Esophagus muscularis mucosa (tissue), 4 donors: ENCODE data around the gene PRKCE. TPM values are rescaled to one million over a fixed set of nuclear protein-coding genes. Genes with fewer than 3 reads are reported as not detected.

ENCODE experiments used
- DNase-seq: peaks from one replicate; pipeline ENCODE4 v3.0.0-alpha.2; 2017; ENCODE audit errors: extremely low spot score
- H3K27ac ChIP-seq, 4 donors: fragments of 200-600 bp; sonication (generic); replicated peaks in 1 of 4; 1 replicate in 3 of 4; 2 replicates in 1 of 4; pipeline ENCODE4 v1.5.1; 2016 to 2019; ENCODE audit warnings: mild to moderate bottlenecking in 1 of 4
- H3K27me3 ChIP-seq, 4 donors: fragments of 200-600 bp; sonication (generic); one replicate each; pipeline versions ENCODE4 v1.5.1 to v1.6.0; 2016 to 2019
- H3K36me3 ChIP-seq, 4 donors: fragments of 200-600 bp; sonication (generic); one replicate each; pipeline ENCODE4 v1.5.1; 2016 to 2019
- H3K4me1 ChIP-seq, 4 donors: fragments of 200-600 bp; sonication (generic); one replicate each; pipeline ENCODE4 v1.5.1; 2016 to 2019
- H3K4me3 ChIP-seq, 4 donors: fragments of 200-600 bp; sonication (generic); 1 replicate in 2 of 4; 2 replicates in 2 of 4; pipeline ENCODE4 v1.5.1; 2016 to 2019; ENCODE audit warnings: mild to moderate bottlenecking in 4 of 4, moderate library complexity in 1 of 4
- H3K9me3 ChIP-seq, 4 donors: fragments of 200-600 bp; sonication (generic); 1 replicate in 3 of 4; 2 replicates in 1 of 4; pipeline ENCODE4 v1.5.1; 2016 to 2019
- CTCF ChIP-seq, 3 experiments: fragments of 200-600 bp in 2 of 3; fragments of 450-650 bp in 1 of 3; sonication (generic) in 2 of 3; IDR thresholded peaks; one replicate each; pipeline ENCODE4 v1.5.1; 2017 to 2019; ENCODE audit warnings: antibody characterized with exemption in 3 of 3, mild to moderate bottlenecking in 2 of 3, moderate library complexity in 1 of 3
- EP300 ChIP-seq: sonication (generic); formaldehyde crosslinking; IDR thresholded peaks from one replicate; pipeline ENCODE4 v1.6.1; 2017; ENCODE audit warnings: antibody characterized with exemption
- POLR2A ChIP-seq: fragments of 450-650 bp; IDR thresholded peaks from one replicate; pipeline ENCODE4 v1.6.1; 2017; ENCODE audit warnings: antibody characterized with exemption, moderate library complexity, mild to moderate bottlenecking, low read depth
- POLR2AphosphoS5 ChIP-seq, 2 donors: sonication (generic); formaldehyde crosslinking; IDR thresholded peaks; one replicate each; pipeline ENCODE4 v1.6.1; 2017; ENCODE audit warnings: antibody characterized with exemption in 2 of 2
- WGBS: methylation state at CpG from one replicate; pipeline ENCODE4 v1.1.5; 2018; 5-methylcytosine and 5-hydroxymethylcytosine counted together
- intact Hi-C: fragments of 100-400 bp; cut with DNase I; formaldehyde crosslinking; loops from one replicate; pipeline ENCODE4 v1.15.1; 2023
- total RNA-seq, 4 donors: library from RNA; depleted of rRNA; stranded (reverse); fragments of >200 nt; gene quantifications; one replicate each; pipeline versions ENCODE4 v1.1.0 to v1.2.1, GENCODE V29; 2016

Gene PRKCE
- total RNA-seq, 4 donors from 2014 or later: 11.6 to 21.1 (median 13.0) TPM

DNA sequence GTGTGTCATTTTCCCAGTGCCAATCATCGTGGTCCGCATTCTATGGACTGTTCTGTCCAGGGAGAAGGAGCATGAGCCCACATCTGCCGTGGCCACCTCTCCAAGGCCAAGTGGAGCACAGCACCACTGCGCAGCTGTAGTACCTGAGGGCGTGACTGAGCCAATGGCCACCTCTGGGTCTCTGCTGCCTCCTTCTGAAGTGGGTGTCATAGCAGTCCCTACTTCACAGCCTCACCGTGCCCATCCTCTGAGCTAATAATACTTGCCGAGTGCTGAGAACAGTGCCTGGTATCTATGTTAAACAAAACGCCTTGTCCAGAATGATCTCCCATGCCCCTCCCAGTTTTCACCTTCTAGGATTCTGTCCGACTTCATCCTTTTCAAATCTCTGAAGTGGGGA is 256.1 kb downstream of the PRKCE start:
- Histone ChIP-seq H3K4me3 (no peak overlapping the region), H3K27me3 (no peaks in the 10 kb centered on the region), H3K27ac (no peak overlapping the region), H3K4me1 (peaks cover 15 to 35% (median 28%) of the 10 kb centered on the region in 4 donors), H3K36me3 (no peaks in the 10 kb centered on the region), H3K9me3 (no peaks in the 10 kb centered on the region)
- 97% methylated on average over 9 of the region's 9 CpGs for WGBS
- intact Hi-C loops: no loop called here
- TF ChIP-seq POLR2AphosphoS5 (IDR thresholded peaks at IDR 0.05): no peak
- no peak for DNase-seq

- WGBS: 88% methylated on average over 11 of the region's 12 CpGs
- no peak for DNase-seq
- H3K9me3 ChIP-seq: no peaks in the 10 kb centered on the region
- no peak overlapping the region for H3K4me3 ChIP-seq
- TF ChIP-seq POLR2A: no peak
- no peak for TF ChIP-seq EP300
- no peak for TF ChIP-seq CTCF (IDR thresholded peaks at IDR 0.05)
- TF ChIP-seq POLR2AphosphoS5 (IDR thresholded peaks at IDR 0.05): no peak
- H3K27me3 ChIP-seq: no peaks in the 10 kb centered on the region
- no peak overlapping the region for H3K27ac ChIP-seq
- peaks cover 15 to 32% (median 24%) of the 10 kb centered on the region in 4 donors for H3K4me1 ChIP-seq
- no peaks in the 10 kb centered on the region for H3K36me3 ChIP-seq
- intact Hi-C loops: no loop called here
These were observed 257.1 kb downstream of the PRKCE start for GRCh38 chr2:45908316-45909170.

DNA sequence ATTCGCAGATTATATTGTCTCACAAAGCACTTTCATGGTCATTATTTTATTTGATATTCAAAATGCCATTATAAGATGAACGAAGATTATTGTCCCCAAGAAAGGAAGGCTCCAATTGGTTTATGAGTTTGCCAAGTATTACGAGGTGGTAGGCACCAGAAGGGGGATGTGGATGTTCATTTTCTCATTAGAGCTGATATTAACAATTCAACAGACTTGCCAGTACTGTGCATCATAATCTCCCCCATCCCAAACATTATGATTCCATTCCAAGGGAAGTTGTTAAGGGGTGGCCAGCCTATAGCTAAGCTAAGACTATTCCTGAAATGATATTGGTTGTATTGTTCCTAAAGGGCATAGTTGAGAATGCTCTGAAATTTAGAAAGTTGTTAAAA is 257.7 kb downstream of the PRKCE start:
- intact Hi-C loops: no loop called here
- Histone ChIP-seq H3K4me1 (peaks cover 15 to 29% (median 21%) of the 10 kb centered on the region in 4 donors), H3K36me3 (no peaks in the 10 kb centered on the region), H3K27me3 (no peaks in the 10 kb centered on the region), H3K4me3 (no peak overlapping the region), H3K27ac (no peak overlapping the region), H3K9me3 (no peaks in the 10 kb centered on the region)
- 92% methylated on average over 3 of the region's 3 CpGs for WGBS
- DNase-seq: no peak
- no peak for TF ChIP-seq POLR2A

DNA sequence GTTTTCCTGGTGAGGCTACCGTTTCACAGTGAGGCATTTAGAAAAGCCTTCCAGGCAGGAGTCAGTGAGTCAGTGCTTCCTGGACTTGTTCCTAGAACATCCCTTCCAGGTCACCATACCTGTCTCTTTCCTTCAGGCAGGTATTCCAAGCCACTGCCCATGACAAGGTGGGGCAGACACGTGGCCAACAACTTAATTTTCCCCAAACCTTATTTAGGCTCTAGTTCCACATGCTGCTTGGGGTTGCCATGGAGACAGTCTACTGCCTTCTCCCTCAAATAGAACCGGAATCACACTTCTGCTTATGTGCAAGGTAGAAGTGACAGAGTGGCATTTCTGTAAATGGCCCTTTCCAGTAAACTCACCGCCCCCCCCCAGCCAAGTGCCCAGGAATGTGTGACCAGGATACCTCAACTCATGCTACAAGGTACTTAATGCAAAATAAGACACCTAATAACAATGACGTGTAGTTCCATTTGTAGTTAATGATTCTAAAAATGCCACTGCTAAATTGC is 258.3 kb downstream of the PRKCE start:
- TF ChIP-seq CTCF (IDR thresholded peaks at IDR 0.05) (no peak), POLR2A (no peak), POLR2AphosphoS5 (IDR thresholded peaks at IDR 0.05) (peak; percentile 7 to 29), EP300 (no peak)
- H3K36me3 ChIP-seq: no peaks in the 10 kb centered on the region
- intact Hi-C loops: no loop called here
- no peak overlapping the region for H3K4me3 ChIP-seq
- H3K27me3 ChIP-seq: no peaks in the 10 kb centered on the region
- DNase-seq: no peak
- 62% methylated on average over 5 of the region's 5 CpGs for WGBS
- peaks cover 9 to 24% (median 16%) of the 10 kb centered on the region in 4 donors for H3K4me1 ChIP-seq
- H3K9me3 ChIP-seq: no peaks in the 10 kb centered on the region
- H3K27ac ChIP-seq: no peak overlapping the region

GRCh38 chr2:45910473-45911060 is 259.1 kb downstream of the PRKCE start:
- Histone ChIP-seq H3K4me1 (peaks cover 3 to 15% (median 9%) of the 10 kb centered on the region in 4 donors), H3K27me3 (no peaks in the 10 kb centered on the region), H3K36me3 (no peaks in the 10 kb centered on the region), H3K27ac (no peak overlapping the region), H3K4me3 (no peak overlapping the region), H3K9me3 (no peaks in the 10 kb centered on the region)
- WGBS: 88% methylated on average over 7 of the region's 7 CpGs
- DNase-seq: no peak
- TF ChIP-seq POLR2A: no peak
- TF ChIP-seq POLR2AphosphoS5 (IDR thresholded peaks at IDR 0.05): no peak
- no peak for TF ChIP-seq EP300
- no peak for TF ChIP-seq CTCF (IDR thresholded peaks at IDR 0.05)
- intact Hi-C loops: no loop called here
